Measurements from ENCODE around the gene YEATS4.

The YEATS4 gene

GRCh38 chr12:69343357-69343756, 16.2 kb upstream of the YEATS4 start:
- no peak for DNase-seq

- DNase-seq, result no peak
Measured at GRCh38 chr12:69343885-69344612, 15.5 kb upstream of the YEATS4 start.

- no peak for DNase-seq
Measured at GRCh38 chr12:69345077-69345476, 14.5 kb upstream of the YEATS4 start.

DNA sequence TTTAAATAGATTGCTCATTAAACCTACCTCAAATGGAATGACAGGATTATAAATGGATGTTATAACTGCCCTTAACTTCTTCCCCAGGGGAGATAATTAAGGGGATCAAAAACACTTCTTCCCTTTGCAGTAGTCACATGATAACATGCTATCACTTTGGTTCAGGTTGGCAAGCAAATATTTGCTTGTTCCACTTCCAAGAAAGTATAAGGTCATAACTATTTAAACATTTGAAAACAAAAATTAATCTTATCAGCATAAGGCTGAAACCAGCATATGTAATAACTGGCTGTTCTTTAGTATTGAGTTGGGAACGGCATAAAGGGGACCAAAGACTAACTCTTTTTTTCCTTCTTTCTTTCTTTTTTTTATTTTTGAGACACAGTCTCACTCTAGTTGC, 13.8 kb upstream of the YEATS4 start:
- no peak for DNase-seq

- DNase-seq, result no peak
Measured at GRCh38 chr12:69348162-69348938, 11.2 kb upstream of the YEATS4 start, which contains the start of gene LYZ. TSS of gene LYZ (plus strand) at chr12:69348381. CDS start at chr12:69348409, 28 bp downstream.

- no peak for DNase-seq
Measured at GRCh38 chr12:69350002-69350626, 9.4 kb upstream of the YEATS4 start.

DNA sequence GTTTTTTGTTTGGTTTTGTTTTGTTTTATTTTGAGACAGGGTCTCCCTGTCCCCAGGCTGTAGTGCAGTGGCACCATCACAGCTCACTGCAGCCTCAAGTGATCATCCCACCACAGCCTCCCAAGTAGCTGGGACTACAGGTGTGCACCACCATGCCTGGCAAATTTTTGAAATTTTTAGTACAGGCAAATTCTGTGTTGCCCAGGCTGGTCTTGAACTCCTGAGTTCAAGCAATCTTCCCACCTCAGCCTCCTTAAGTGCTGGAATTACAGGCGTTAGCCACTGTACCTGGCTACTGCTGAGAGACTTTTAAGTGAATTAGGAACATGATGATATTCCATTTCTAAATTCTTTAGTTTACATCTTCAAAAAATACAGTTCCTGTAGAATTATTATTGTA, 8.8 kb upstream of the YEATS4 start:
- DNase-seq, result no peak

GRCh38 chr12:69351462-69352236, 7.9 kb upstream of the YEATS4 start:
- DNase-seq, result no peak

DNA sequence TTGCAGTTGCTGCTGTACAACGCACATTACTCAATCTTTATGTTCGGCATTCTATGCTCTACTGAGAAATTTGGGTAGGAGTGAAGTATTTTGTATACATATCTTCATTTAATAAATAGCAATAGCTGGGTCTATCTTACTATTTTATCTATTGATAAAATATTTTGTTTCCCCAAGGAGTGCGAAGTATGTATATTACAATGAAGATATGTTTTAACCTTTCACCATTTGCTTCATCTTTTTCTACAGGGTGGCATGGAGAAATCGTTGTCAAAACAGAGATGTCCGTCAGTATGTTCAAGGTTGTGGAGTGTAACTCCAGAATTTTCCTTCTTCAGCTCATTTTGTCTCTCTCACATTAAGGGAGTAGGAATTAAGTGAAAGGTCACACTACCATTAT, 6.6 kb upstream of the YEATS4 start:
- DNase-seq, result no peak

- DNase-seq, result no peak
Measured at GRCh38 chr12:69354172-69354555, 5.4 kb upstream of the YEATS4 start.

DNA sequence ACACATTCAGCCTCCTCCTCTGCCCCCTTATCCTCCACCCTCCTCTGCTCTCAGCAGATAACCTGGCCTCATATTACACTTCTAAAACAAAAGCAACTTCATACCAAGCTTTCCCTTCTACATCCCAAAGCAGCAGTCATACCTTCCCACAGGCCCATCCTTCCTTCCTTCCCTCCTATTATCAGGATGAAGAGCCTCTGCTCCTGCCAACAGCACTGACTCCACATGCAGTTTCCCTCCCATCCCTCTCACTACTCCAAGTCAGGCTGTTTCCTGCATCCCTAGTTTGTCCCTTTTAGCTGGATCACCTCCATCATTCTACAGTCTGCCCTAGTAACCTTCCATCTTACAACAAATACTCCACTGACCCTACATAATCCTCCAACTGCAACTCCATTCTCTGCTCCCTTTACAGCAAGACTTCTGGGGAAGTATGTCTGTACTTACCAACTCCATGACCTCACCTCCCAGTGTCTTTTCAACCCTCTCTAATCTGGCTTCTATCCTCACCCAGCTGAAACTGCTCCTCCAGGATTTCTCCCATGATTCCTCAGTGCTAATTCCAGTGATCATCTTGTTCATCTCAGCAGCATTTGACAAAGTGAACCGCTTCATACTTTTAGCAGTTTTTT, 4.9 kb upstream of the YEATS4 start:
- DNase-seq, result no peak

DNA sequence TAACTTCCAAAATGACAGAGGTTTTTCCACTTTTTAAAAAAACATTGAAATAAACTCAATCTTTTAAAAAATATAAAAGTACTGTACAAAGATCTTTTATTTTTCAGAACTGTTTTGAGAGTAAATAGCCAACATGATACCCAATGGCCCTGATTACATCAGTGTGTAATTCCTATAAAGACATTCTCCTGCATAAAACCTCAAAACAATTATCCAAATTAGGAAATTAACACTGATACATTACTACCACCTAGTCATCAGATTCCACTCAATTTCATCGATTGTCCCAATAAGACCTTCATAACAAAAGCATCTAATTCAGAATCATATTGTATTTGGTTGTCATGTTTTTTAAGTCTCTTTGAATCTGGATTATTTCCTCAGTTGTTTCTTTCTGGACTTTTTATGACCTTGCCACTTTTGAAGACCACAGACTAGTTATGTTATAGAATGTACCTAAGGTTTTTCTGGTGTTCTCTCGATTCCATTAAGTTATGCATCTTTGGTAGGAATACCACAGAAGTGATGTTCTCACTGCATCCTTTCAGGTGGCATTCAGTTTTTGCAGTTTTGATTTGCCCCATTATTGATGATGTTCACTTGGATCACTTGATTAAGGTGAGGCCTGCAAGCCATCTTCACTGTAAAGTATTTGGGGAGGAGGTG, 4.0 kb upstream of the YEATS4 start:
- no peak for DNase-seq

GRCh38 chr12:69360348-69360672, 767 bp downstream of the YEATS4 start:
- no peak for DNase-seq

DNA sequence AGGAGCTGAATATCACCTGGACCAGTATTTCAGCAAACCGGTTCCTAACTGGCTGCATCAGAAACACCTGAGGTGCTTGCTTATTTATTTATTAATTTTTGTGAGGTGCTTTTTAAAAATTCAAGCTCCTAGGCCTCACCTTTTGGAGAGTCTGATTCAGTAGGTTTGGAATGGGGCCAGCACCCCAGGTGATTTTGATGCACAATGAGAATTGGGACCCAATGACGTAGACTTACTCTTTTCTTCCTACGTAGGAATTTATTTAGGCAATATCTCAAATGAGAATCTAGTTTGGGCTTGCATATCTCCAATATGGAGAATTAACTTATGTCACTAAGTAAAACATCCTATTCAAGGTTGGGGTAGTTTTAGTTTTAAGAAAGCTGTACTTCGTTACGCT, 7.3 kb downstream of the YEATS4 start:
- DNase-seq, result no peak

GRCh38 chr12:69368171-69368570, 8.6 kb downstream of the YEATS4 start:
- DNase-seq, result no peak

GRCh38 chr12:69383074-69383473, 23.5 kb downstream of the YEATS4 start:
- DNase-seq, result no peak

- no peak for DNase-seq
Measured at GRCh38 chr12:69385038-69385437, 25.5 kb downstream of the YEATS4 start.

DNA sequence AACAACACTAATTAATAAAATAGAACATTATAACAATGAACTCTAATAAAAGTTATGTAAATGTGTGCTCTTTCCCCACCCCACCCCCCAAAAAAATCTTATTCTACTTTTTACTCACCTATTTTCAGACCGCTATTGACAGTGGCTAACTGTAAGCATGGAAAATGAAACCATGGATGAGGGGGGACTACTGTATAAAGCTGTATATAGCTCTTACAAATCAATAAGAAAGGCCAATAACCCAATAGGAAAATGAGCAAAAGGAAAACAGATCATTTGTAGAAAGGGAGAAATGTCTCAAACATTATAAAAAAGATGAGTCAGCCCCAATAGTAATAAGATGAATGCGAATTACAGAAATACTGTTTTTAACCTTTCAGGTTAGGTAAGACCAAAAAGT, 27.4 kb downstream of the YEATS4 start:
- DNase-seq, result no peak

- no peak for DNase-seq
Measured at GRCh38 chr12:69388371-69388770, 28.8 kb downstream of the YEATS4 start.

GRCh38 chr12:69389831-69390230, 30.3 kb downstream of the YEATS4 start:
- DNase-seq, result no peak

DNA sequence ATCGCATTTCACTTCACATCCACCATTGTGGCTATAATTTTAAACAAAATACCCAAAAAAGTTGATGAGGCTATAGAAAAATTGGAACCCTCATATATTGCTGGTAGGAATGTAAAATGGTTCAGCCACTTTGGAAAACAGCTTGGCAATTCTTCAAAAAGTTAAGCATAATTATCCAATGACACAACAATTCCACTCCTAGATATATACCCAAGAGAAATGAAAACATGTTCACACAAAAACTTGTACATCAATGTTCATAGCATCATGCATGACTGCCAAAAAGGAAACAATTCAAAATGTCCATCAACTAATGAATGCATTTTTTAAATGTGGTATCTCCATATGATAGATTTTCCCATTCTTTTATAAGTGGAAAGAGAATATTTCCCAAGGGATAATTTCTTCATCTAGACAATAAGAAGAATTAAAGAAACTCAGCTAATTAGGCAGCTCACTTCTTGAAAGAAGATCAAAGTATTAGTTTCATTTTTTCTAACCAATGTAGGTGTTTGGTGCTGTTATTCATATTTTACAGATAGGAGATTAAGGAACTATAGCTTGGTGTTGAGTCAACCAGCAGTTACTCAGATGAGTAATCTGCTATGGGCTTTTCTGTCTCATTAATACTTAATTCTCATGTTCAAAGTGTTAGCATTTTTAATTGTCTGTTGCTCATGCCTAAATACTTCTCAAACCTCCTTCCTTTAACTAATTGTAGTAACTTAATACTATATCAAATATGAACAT, 32.8 kb downstream of the YEATS4 start:
- DNase-seq, result no peak

- DNase-seq, result no peak
Measured at GRCh38 chr12:69396041-69396440, 36.5 kb downstream of the YEATS4 start.
